Middle frontal gyrus (tissue), 1 donor: ENCODE results near the gene BBS2.
A peak's percentile ranks its signal among the peaks of the same experiment; 100 is the strongest.

Experiments used
- DNase-seq: peaks from one replicate; pipeline ENCODE4 v3.0.0-alpha.2; 2015; ENCODE audit warnings: low spot score; ENCODE audit errors: extremely low spot score

The BBS2 gene

GRCh38 chr16:56478281-56479049 is 41.4 kb downstream of the BBS2 start:
- DNase-seq: no peak

DNA sequence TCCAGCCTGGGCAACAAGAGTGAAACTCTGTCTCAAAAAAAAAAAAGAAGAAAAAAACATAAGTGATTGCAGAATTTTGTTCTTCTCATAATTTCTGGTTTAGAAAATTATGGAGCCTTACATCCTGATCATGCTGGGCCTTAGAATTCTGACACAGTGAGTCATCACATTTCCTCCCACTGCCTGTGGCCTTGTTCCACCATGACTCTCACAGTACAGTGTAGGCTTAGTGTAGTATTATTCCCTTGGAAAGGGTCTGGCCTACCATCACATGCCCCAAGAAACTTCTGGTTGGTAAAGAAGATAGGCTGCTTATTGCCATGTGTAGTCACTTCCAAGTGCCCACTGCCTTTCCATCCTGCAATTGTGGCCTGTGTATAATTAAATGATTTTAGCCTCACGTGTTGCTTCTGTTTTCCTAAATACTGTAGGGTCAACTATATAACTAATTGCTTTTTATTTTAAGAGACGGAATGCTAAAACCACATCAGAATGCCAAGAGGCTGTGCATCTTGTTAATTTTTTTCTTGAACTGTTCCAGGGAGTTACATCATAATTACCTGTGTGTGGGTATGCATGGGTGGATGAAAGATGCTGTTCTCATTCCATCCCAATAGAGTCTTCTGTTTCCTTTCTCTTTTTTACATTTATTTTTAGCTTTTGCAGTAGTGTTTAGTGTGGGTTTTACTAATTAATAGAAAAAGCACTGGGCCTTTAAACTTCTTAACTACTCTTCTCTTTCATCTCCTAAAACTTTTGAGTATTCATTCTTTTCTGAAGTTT is 42.5 kb downstream of the BBS2 start:
- no peak for DNase-seq

- no peak for DNase-seq
Observed at GRCh38 chr16:56475201-56475600, 44.6 kb downstream of the BBS2 start.

DNA sequence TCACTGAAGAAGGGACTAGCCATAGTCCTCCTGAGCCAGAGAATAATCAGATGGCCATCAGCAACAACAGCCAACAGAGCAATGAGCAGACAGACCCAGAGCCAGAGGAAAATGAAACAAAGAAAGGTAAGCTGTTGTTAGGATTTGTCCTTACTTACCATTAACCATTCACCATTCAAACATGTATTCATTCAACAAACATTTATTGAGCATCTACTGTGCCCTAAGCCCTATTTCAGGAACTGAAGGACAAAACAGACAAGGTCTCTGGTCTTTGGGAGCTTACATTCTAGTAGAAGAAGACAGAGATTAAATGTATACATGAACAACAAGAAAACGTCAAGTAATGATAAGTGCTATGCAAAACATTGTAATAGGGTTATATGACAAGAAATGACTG is 49.2 kb downstream of the BBS2 start:
- no peak for DNase-seq

- DNase-seq: no peak
Observed at GRCh38 chr16:56470232-56470631, 49.6 kb downstream of the BBS2 start.

DNA sequence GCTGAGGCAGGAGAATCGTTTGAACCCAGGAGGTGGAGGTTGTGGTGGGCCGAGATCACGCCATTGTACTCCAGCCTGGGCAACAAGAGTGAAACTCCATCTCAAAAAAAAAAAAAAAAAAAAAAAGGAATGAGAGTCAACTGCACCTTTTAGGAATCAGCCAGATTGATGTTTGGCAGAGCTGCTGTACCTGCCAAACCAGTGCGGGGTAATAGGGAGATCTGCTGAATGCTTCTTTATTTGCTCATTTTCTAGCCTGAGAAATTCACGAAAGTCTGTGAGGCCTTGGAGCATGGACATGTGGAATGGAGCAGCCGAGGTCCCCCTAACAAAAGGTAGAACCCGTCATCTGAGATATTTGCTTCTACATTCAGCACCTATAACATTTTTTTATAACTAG is 50.1 kb downstream of the BBS2 start:
- DNase-seq: no peak

GRCh38 chr16:56468800-56469199 is 51.0 kb downstream of the BBS2 start:
- no peak for DNase-seq

GRCh38 chr16:56466344-56466743 is 53.5 kb downstream of the BBS2 start:
- DNase-seq: no peak

DNA sequence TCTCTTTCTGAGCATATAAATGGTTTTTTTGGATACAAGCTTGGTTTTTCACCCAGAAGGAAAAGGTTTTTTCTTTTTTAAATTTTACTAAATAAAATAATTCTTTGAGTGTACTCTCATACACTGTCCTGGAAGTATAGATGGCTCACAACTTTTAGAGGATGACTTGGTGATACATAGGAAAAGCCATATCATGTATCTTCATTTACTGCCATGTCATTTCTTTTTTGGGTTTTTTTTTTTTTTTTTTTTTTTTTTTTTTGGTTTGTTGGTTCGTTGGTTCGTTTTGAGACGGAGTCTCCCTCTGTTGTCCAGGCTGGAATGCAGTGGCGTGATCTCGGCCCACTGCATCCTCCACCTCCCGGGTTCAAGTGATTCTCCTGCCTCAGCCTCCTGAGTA is 56.7 kb downstream of the BBS2 start:
- DNase-seq: no peak

- no peak for DNase-seq
Observed at GRCh38 chr16:56462064-56462796, 57.6 kb downstream of the BBS2 start.

DNA sequence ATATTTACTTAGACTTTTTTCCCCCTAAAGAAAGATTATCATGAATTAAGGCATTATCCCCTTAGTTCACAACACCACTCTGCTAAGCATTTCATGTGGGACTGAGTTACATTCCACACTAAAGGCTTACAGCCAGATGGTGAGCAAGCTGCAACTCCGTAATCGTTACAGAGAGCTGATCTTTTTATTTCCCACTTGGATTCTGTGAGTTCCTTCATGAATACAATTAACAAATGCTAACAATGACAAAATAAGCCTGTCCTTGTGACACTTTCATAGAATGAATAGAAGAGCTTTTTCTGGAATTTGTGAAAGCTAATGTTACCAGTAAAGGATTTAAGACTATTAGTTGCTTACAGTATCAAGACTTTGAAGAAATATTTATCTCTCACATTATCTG is 59.7 kb downstream of the BBS2 start:
- peak; percentile 47 for DNase-seq

DNA sequence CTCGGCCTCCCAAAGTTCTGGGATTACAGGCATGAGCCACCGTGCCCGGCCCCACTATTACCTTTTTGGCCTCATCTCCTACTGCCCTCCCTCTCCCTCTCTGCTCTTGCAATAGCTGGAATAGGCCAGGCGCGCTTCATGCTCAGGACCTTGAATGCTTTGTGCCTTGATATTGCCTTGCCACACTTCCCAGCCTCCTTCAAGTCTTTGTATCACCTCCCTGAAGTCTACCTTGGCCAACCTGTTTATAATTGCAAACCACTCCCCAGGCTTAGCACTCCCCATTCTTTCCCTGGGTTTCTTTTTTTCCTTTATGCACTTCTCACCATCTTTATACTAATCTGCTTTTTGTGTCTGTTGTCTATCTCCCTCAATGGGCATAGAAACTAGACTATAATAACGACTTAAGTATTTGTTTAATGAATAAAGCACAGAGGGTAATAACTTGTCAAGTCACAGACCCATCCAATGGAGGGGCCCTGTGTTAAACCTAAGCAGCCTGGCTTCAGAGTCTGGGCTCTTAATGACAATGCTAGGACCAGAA is 61.8 kb downstream of the BBS2 start:
- DNase-seq: no peak

- peak; percentile 13 for DNase-seq
Observed at GRCh38 chr16:56451753-56452689, 67.8 kb downstream of the BBS2 start.

DNA sequence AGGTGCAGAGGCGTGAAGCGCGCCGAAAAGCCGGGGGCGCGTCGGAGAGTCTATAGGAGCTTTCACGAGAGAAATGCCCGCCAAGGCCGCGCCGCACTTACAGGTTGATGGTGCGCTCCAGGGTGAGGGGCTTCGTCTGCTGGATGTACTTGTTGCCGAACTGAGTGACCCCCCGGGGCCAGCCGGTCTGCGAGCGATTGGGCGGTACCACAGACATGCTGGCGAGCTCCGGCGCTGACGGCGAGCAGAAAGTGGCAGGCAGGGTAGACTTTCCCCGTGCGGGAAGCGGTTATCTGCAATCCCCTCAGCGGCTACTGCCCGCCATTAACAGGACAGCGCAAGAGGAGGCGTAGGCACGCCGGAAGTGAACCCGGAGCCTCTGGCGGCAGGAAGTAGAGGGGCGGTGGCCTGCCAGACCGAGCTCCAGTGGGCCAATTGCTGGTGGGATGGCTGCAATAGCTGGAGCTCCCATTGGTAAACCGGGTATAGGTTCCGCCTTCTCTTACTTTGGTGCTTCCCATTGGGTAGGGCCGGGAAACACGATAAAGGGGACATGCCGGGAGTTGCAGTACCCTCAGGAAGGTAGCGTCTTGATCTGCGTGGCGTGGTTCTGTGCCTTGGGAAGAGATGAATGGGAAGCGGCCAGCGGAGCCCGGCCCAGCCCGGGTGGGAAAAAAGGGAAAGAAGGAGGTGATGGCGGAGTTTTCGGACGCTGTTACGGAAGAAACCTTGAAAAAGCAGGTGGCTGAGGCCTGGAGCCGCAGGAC is 68.7 kb downstream of the BBS2 start, which contains the start of the genes NUDT21 and OGFOD1:
TSS of gene NUDT21 (minus strand) at position 347 of the 767 bp plus-strand sequence. CDS start at position 217, 130 bp downstream.
TSS of gene OGFOD1 (plus strand) at position 569 of the 767 bp plus-strand sequence. CDS start at position 628, 59 bp downstream.
- DNase-seq: peak; percentile 96

DNA sequence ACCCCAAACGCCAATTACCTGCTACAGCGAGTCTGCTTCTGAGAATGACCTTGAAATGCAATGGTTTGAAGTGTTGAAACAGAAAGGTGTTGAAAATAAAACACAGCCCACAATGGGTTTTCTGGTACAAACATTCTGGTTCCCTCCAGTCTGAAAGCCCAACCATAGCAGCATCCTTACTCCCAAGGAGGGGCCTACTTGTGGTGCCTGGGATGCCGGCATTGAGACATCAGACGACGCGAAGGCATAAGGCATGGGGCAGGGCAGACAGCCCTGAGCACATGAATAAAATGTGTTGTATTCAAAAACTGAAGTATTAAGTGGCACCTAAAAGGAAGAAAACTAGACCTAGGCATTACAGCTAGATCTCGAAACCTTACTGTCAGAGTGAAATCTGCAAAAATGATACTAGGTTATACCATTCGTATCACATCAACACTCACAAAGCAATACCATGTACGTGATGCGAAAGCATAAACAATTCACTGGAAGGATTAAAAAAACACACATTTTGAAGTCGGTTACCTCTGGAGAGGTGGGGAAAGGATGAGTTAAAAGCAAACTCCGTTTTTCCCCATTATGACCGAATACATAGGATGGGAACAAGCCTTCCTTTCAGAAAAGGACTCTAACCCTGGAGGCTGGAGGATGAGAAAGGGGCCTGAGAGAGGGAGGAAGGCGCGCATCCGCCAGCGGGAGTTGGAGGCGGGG is 69.4 kb downstream of the BBS2 start:
- no peak for DNase-seq

DNA sequence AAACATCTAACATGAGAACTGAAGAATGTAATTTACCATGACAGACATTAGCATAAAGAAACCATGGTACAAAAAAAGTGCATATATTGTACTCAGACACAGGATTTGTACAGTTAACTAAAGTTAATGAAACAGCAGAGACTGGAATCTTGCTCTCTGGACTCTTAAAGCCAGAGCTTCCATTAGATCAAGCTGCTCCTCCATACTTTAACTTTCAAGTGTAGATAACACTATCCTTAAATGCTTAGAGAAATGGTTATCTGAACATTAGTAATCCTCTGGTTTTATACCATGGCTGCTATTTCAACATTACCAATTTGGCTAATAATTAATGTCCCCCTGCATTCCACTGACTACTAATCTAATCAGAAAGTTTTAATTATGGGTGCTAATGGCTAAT is 71.8 kb downstream of the BBS2 start:
- DNase-seq: no peak

DNA sequence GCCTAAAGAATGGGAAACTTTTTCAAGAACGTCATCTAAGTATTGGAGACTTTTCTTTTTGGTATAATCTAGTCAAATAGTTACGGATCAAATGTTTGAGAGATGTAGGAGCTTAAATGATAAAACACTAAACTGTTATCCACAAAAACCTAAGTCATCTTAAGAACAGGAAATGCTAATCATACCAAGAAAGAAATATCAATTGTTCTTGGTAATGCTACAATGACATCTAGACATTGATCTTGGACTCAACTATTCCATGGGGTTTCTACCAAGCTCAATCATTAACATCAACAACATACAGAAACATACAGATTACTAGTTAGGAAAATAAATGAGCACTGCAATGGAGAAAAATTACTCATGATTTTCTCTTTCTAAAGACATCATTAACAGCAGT is 72.5 kb downstream of the BBS2 start:
- no peak for DNase-seq

GRCh38 chr16:56438038-56438437 is 81.8 kb downstream of the BBS2 start:
- no peak for DNase-seq

DNA sequence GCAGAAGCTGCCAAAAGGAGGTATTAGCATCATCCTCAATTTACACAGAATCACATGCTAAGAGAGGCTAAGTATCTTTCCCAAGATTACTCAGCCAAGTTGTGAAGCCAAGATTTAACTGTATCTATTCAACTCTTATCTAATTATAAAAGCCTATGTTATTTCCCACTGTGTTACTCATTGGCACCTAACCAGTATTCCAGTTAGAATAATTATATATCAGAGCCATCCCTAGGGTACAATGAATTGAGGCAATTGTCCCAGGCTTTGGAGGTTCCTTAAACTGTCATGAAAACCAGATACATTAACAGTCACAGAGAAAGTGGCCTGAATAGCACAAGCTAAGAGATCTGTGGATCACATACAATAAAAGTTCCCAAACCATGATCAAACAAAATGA is 83.6 kb downstream of the BBS2 start:
- no peak for DNase-seq
